ENCODE data around the gene LYRM1.
"Not testable (repeated sequence)": the region's sequence is repeated elsewhere in the genome, so short reads cannot be mapped to it uniquely, and the experiment has no call there.

LYRM1 gene, protein sequence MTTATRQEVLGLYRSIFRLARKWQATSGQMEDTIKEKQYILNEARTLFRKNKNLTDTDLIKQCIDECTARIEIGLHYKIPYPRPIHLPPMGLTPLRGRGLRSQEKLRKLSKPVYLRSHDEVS

GRCh38 chr16:20900299-20901067 is at the start of gene LYRM1, which contains the start of gene DCUN1D3:
Gene LYRM1 (plus strand): TSS chr16:20900771. CDS start chr16:20915556, 14,785 bp downstream.
Gene DCUN1D3 (minus strand): TSS chr16:20900358. CDS start chr16:20862538, 37,820 bp downstream.
- DNase-seq: peak; percentile 90

- DNase-seq: no peak
Observed at GRCh38 chr16:20850981-20851380, 49.6 kb upstream of the LYRM1 start.

DNA sequence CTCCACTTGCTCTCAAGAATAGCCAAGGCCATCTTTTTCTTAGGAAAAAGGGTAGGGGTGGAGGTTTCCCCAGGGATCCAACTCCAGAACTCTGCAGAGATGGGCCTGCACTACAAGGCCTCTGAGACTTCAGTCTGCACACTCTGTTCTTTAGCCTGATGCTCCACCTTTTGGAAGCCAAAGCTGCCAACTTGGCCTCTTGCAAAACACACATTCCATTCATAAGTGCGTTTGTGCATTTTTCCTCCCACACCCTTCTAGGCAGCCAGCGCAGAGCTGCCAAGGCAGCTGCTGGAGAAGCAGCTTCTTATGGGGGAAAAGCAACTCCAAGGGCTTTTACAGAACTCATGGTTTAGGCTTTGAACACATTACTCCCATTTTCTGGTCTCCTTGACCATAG is 49.0 kb upstream of the LYRM1 start:
- no peak for DNase-seq

GRCh38 chr16:20853143-20853542 is 47.4 kb upstream of the LYRM1 start:
- DNase-seq: no peak

DNA sequence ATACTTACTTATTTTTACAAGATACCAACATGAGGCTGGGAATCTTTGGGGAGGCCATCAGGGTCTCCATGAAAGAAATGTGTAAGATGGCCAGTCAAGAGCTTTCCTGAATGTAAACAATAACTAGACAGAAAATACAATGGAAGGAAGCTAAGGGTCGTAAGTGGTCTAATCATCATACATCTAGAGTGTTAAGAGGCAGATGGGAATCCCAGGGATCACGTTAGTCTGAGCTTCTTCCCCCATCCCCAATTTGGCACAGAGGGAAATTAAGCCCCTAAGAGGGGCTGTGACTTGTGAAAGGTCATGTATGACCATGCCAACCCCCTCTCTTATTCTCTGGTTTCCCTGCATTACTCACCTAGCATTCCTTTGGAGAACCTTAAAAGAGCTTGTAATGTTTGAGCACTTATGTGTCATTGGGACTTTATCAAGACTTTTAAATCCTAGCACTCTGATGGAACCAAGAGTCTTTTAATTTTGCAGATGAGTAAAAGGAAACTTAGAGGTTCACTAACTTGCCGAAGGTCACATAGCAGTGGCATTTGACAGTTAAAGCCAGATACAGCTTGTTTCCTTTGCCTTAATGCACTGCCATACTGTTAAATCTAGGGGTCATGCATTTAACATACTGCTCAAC is 46.5 kb upstream of the LYRM1 start:
- no peak for DNase-seq

DNA sequence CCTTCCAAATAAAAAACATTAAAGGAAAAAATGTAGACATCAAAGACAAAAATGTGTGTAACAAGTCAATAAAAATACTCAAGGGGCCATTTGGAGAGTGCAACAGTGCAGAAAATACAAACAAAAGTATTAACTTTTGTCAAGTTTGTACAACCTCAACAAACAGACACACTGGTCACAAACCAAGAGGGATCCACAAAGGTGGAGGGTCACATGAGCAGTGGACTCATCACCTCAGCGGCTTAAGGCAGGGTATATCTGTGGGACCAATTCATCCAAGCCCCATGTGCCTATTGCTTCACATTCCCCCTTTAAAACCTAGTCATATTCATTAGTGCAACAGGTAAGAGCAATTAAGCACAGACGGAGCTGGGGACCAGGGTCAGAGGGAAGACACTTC is 45.6 kb upstream of the LYRM1 start:
- no peak for DNase-seq

GRCh38 chr16:20857281-20857680 is 43.3 kb upstream of the LYRM1 start:
- DNase-seq: no peak

DNA sequence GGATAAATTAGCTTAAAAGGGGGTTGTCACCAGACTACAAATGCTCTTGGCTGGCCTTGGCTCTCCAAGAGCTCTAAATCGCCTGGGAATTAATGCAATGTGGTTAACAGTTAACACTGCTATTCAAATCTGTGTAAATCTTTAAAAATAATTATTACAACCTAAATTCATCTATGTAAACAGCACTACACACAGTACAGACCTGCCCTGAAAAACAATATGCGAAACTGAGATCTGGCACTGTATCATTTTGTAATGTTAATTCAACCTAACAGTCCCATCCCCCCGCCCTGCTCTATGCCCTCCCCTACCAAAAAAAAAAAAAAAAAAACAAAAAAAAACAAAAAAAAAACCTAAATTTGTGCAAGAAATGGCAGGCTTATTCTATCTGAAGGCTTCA is 41.3 kb upstream of the LYRM1 start:
- no peak for DNase-seq

DNA sequence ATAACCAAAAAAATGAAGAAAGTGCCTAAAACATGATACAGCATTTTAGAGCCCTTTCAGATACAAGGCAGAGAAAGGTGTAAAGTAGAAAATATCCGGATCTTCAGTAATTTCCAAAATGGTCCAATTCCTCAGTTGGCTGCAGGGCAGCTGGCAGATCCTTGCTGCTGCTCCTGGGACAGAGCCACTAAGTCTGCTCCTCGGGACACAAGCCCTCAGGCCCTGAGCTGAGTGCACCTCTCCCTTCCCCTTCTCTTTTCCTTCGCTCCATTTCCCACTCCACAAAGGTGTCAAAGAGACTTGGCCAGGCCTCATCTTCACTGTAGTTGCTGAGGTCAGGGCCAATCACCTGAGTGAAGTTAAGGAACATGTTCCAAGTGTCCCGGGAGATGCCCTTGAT is 40.9 kb upstream of the LYRM1 start:
- no peak for DNase-seq

GRCh38 chr16:20860361-20860760 is 40.2 kb upstream of the LYRM1 start:
- DNase-seq: no peak

- not testable (repeated sequence) for DNase-seq
Observed at GRCh38 chr16:20860995-20861394, 39.6 kb upstream of the LYRM1 start.

- no peak for DNase-seq
Observed at GRCh38 chr16:20862162-20862960, 38.2 kb upstream of the LYRM1 start.

DNA sequence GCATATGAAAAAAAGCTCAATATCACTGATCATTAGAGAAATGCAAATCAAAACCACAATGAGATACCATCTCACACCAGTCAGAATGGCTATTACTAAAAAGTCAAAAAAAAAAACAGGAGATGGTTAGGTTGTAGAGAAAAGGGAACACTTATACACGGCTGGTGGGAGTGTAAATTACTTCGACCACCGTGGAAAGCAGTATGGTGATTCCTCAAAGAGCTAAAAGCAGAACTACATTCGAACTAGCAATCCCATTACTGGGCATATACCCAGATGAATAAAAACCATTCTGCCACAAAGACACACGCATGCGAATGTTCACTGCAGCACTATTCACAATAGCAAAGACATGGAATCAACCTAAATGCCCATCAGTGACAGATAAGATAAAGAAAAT is 36.2 kb upstream of the LYRM1 start:
- not testable (repeated sequence) for DNase-seq

DNA sequence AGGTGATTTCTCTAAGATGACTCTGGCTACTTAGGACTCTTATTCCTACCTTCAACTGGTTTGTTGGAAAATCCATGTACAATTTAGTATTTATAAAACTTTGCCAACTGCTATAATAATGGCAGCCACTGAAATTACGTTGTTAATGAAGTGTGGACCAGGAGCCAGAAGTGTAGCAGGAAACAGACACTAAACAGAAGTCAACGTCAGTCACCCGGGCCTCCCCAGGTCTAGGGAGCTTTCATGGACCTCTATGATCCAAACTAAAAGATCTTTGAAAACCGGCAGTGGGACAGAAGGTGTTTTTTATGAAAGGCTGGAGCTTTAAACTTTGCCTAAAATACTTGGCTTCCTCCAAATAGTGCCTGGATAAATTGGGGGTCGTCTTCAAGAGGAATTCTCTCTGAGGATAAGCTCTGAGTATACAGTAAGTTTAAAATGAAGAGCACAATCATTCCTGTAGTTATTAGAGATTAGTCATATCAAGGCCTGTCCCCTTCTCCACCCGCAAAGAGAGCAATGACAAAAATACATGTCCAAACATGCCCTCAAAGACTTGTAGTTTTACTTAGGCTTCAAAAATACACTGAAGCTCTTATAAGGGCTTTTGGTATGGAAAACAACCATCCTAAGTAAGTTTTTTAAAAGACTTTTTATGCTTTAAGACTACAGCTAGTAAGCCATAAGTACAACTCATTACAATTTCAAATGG is 35.0 kb upstream of the LYRM1 start:
- no peak for DNase-seq

- DNase-seq: no peak
Observed at GRCh38 chr16:20866145-20866772, 34.3 kb upstream of the LYRM1 start.

DNA sequence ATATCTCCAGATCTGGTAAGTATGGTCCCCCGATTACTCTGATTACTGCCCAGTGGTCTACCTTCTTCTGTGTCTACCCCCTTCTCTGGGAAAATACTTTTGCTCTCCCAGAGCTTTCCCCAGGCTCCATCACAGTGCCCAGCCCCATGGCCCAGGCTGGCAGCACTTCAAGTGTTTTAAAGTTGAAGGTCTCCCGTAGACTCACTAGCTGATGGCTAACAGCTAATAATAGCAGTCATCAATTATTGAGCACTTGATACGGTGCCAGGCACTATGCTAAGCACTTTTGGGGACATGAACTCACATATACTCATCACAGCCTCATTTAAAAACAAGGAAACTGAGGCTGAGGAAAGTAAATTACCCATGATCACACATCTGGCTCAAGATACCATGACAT is 33.8 kb upstream of the LYRM1 start:
- no peak for DNase-seq

GRCh38 chr16:20867585-20867984 is 33.0 kb upstream of the LYRM1 start:
- no peak for DNase-seq

DNA sequence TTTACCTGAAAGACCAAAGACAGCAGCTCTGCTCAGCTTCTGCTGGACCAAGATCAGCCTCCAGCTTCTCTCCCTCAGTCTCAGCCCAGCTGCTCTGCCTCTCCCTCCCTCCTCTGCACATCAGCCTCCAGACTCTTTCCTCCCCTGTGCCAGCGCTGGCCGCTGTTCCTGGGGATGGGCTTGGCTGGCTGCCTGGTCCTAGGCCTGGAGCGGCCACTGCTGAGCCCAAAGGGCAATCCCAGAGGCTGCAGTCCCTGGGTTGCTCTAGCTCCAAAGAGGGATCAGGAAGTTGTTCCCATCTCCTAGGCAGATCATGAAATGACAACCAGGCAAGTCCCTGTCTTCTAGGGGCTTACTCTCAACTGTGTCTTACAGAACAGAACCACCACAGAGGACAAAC is 31.7 kb upstream of the LYRM1 start:
- DNase-seq: no peak

GRCh38 chr16:20870122-20870820 is 30.3 kb upstream of the LYRM1 start:
- no peak for DNase-seq

GRCh38 chr16:20871258-20871657 is 29.3 kb upstream of the LYRM1 start:
- no peak for DNase-seq

All from NCI-H1694 (cell line).